NCI-H2196 treated with DMSO at 0.1 percent for 48 hours (cell line): Measurements from ENCODE around the gene DDX49.
A peak's percentile ranks its signal among the peaks of the same experiment; 100 is the strongest.
"Not testable (repeated sequence)": the region's sequence is repeated elsewhere in the genome, so short reads cannot be mapped to it uniquely, and the experiment has no call there.

ENCODE experiments used
- DNase-seq: peaks from one replicate; lab custom pipeline; 2025; ENCODE audit not compliant: unreplicated experiment; lab: John Stamatoyannopoulos, UW

The DDX49 gene

DNA sequence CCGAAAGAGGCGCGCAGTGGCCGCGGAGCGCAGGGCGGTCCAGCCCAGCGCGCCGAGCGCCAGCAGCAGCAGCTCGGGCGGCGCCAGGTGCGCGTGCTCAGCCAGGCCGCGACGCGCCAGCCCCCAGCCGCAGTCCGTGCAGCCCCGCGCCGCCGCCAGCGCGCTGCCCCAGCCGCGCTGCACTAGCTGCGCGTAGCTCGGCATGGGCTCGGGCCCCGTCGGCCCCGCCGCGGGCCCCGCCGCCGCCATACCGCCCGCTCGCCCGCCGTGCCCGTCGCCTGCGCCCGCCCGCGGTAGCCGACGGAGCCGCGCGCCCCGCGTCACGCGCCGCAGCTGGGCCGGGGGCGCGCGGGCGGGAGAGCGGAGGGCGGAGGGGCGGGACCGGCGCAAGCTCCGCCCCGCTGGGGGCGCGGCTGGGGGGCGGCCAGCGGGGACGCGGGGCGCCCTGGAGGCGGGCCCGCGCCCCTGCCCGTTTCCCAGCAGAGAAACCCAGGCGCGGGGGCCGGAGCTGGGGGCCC is 23.6 kb upstream of the DDX49 start, which contains the start of gene CERS1:
Gene CERS1, minus strand, starts transcription at position 335 of the 518 bp plus-strand sequence. Its CDS starts 86 bp downstream, at position 249.
- peak; percentile 21 for DNase-seq

DNA sequence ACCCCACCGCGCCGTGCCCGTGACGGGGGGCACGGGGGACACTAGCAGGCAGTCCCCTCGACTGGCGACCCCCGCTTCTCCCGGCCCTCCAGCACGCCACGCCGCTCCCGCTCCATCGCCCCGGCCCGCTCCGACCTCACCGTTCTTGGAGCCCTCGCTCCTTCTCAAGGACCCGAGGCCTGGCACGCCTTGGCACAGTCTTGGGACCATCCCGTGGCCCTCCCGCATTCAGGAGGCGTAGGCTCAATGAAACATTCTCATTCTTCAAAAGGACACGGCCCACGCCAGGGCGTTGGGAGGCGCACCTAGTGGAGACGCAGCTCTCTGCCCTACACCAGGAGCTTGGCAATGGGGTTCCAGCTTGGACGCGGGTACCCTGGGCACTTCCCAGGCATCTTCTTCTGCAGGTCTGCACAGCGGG is 23.1 kb upstream of the DDX49 start:
- DNase-seq = no peak

DNA sequence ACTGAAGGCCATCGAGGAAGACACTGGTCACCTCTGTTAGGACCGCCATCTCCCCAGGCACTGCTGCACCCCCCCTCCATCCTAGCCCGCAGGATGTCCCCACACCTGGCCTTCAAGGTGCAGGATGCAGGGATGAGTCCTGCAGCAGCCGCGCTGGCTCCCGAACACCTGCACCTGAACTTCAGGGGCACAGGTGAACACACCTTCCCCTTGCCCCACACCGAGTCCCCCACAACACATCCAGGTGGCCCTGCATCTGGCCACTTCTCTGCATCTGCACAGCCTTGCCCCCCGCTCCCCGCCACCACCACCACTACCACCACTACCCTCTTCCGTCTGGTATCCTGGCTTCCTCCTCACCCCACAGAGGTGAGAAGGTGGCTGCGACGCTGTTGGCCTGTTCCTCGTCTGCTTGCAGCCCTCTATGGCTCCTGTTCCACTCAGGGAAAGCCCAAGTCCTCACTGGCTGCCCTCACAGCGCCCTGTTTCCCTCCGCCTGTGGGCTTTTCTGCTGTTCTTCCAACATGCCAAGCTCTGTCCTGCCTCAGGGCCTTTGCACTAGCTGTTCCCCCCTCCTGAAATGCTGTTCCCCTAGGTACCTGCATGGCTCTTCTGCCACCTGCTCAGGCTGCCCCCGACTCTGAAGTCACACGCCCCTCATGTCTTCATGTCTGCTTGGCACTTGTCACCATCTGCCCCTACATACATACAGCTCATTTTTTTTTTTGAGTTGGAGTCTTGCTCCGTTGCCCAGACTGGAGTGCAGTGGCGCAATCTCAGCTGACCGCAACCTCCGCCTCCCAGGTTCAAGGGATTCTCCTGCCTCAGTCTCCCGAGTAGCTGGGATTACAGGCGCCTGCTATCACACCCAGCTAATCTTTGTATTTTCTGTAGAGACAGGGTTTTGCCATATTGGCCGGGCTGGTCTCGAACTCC is 22.2 kb upstream of the DDX49 start:
- no peak for DNase-seq

DNA sequence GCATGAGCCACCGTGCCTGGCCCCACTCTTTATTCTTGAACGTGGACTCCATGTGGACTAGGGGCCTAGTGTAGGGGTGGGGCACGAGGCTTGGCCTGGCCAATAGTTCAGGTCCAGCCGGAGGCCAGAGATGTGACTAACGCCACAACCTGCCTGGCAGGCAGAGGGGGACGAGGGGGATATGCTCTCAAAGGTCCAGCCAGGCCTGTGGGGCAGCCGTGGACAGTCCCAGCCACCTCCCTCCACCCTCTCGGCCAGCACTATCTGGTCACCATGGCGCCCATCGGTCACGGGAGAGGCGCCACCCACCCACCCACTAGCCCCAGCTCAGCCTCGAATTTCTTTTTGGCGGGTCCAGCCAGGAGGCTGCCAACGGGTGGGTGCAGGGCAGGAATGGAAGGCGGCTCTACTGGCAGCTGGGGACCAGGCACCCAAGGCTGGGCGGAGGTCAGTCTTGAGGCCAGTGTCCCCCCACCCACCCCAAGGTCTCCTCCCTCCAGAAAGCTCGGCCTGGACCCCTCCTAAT is 21.4 kb upstream of the DDX49 start:
- peak; percentile 23 for DNase-seq

DNA sequence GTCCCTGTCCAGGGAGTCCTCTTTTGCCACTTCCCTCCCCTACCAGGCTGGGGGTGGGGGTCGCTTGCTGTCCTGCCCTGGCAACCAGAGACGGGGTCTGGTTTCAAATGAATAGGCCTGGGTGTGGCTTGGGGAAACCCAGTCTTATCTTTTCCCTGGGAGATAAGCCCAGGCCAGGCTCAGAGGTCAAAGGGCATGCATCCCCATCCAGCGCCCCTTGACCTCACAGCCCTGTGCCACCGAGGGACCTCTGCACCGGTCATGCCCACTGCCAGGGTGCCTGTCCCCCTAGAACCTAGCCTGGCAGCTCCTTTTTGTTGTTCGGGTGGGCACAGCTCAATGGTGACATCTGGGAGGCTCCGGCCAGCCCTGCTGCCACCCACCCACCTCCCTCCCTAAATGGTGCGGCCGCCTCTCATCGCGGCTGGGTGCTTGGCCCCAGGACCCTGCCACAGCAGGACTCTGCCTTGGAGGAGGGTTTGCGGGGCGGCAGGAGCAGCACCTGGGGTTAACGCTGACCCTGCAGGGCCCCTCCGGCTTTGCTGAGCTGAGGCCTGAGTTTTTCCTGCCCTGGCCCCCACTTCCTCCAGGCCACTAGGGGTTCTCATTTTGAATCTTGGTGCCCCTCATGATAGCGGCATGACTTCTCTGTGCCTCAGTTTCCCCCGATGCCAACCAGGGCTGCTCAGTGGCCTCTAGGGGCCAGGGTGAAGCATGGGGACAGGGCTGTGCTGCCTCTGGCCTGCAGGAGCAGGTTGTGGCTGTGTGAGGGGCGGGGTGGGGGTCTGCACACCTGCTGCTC is 20.7 kb upstream of the DDX49 start:
- no peak for DNase-seq

DNA sequence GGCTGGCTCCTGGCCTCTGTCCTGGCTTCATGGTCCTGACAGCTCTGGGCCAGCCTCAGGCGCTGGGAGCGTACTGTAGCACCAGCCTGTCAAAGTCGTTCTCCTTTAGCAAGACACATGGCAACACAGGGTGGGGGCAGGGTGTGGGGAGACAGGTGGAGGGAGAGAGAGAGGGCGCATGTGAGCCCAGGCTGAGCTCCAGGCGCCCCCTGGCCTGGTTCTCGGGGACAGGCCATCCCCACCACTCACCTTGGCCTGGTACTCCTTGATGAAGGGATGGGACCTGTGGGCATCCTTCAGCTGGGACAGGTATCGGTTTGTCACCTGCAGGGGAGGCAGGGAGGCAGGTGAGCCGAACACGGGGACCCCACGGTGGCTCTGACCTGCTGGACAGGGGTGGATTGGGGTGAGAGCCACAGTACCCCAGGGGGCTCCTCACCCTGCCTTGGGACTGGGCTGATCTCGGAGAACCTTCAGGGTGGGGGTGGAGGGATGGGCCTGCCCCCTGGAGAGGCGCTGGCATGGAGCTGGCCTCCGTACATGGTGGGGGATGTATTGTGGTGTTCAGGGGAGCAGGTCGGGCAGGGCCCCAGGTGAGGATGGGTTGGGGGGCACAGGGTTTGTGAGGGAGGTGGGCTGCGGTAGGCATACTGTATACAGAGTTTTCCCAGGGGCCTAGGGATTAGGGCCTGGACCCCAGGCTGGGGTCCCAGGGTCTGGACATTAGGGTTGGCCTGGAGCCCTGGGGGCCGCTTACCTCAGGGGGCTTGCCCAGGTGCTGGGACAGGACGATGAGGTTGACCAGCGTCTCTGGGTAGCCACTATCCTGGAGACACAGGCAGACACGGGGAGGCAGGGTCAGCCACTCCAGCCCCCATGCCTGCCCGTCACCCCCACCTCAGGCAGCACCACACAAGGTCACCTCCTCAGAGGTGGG is 19.6 kb upstream of the DDX49 start:
- DNase-seq = no peak

DNA sequence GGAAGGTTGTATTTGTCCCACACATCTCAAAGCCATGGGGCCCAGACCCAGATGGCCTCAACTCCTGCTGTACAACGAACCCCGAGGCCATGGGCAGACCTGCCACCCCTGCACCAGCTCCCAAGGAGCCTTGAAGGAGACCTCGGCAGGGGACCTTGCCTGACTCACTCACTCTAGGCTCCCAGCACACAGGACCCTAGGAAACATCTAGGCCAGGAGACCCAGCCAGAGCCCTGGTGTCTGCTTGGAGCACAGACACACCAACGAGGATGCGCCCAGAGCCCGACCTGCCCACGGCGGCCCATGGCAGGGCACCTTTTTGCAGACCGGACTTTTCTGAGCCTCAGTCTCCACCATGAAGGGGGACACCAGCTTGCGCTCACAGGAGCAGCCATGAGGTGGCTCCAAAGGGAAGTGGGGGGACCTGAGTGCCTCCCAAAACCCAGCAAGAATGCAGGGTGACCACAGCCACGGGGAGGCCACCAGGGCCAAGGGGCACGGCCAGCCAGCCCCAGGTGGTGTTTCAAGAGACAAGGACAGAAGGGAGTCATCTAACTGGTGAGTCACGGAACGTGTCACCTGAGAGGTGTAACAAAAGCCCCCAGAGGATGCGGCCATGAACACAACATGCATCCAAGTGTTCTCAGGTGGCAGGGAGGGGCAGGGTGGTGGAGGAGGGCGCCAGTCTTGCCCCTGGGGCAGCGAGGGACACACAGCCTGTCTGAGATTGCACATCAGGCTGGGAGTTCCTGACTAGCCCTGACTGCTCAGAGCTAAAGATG is 18.6 kb upstream of the DDX49 start:
- DNase-seq = no peak

GRCh38 chr19:18901491-18901890 is 18.0 kb upstream of the DDX49 start:
- no peak for DNase-seq

DNA sequence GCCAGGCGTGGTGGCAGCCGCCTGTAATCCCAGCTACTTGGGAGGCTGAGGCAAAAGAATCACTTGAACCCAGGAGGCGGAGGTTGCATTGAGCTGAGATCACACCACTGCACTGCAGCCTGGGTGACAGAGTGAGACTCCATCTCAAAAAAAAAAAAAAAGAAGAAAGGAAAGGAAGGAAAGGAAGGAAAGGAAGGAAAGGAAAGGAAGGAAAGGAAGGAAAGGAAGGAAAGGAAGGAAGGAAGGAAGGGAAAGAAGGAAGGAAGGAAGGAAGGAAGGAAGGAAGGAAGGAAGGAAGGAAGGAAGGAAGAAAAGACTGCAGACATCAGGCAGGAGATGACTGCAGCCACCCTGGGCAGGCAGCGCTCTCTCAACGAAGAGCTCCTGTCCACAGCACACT is 17.0 kb upstream of the DDX49 start:
- DNase-seq = not testable (repeated sequence)

DNA sequence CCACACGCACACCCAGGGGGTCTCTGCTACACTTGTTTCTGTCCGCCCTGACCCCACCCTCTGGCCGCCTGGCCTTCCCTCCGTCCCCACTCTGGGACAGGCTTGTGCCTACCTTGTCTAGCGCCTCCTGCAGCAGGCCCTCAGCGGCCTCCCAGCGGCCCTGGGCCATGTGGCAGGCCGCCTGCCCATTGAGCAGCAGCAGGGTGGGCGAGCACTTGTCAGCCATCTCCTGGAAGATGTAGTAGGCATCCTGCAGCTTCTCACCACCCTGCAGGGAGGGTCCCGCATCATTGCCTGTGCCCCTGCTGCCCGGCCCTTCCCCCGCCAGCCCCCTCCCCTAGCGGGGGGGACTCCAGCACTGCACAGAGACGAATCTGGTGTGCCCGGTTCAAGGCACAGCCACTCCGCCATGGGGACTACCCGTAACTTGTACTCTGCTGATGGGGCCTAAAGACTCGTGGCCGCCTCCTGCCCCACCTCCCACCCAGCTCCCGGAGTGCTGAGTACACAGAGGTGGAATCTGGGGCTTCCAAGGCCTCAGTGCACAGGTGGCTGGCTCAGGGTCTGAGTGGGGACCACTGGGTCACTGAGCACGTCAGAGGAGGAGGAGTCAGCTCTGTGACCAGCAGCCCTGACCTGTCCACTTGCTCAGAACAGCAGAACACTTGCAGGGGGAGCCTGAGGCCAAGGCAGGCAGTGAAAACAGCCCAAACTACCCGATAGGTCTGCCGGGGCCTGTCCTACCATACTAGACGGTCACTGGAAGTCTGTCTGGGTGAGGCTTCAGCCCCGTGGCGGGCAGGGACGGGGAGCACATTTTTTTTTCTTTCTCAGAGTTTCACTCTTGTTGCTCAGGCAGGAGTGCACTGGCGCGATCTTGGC is 16.1 kb upstream of the DDX49 start:
- DNase-seq = no peak

GRCh38 chr19:18904334-18905057 is 15.0 kb upstream of the DDX49 start:
- DNase-seq = no peak

GRCh38 chr19:18905058-18905456 is 14.5 kb upstream of the DDX49 start:
- DNase-seq = no peak

DNA sequence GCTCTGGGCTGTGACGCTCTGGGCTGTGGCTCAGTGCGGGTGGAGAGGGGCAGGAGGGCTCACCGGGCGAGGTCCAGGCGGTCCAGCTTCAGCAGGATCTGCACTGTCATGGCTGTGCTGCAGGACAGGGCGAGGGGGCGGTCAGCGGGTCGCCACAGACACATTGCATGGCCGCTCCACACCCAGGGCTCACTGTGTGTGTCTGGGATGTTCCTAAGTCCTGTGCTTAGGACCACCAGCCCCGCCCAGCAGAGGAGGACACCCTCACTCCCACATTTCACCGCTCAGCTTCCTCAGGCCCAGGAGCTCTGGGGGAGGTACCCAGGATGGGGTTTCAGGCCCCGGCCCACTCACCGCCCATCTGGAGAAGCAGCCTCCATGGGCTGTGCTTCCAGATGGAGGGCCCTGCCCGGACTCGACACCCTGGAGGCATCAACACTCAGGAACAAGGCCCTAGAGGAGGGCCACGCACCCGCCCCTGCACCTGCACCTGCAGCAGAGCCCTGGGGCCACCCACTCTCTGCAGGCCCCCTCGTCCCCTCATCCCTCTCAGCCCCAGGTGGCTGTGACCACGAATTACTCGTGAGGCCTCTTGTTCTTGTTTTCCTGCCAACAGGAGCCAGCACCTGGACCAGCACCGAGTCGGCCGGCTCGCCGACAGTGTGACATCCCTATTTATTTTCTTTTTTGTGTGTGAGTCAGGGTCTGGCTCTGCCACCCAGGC is 13.8 kb upstream of the DDX49 start:
- DNase-seq = no peak

DNA sequence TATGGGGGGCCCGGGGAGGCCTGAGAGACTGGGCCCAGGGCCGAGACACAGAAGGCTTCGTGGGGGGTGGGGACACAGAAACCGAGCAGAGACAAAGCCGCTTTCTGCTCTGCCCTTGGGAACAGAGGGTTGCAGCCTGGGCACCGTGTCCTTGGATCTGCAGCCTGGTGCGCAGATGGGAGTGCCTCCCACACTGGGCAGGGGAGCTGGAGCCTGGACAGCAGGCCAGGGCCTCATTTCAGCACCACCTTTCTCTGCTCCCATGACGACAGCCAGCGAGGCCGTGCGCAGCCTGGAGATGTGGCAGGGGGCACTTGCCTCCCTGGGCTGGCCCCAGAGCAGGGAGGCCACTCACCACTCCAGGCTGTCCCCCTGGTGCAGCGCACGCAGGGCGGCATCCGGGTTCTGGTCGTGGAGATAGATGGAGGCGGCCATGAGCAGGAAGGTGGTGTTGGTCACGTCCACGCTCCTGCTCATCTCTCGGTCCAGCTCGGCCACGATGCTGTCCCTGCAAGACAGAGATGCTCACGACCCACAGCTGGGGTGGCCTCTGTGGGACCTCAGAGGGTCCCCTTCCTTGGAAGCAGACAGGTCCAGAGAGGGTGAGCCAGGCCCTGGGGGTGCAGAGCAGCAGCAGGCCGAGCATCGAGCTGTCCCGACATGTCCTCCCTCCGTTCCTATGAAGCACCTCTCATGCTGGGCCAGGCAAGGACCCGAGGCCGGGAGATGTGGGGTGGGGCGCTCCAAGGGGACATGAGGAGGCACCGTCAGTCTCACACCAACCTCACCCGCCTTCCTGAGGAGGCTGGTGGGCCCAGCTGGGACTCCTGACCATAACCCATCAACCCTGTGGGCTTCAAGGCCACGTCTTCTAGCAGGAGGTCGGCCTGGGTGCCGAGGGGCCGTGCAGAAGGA is 12.7 kb upstream of the DDX49 start:
- DNase-seq = no peak

DNA sequence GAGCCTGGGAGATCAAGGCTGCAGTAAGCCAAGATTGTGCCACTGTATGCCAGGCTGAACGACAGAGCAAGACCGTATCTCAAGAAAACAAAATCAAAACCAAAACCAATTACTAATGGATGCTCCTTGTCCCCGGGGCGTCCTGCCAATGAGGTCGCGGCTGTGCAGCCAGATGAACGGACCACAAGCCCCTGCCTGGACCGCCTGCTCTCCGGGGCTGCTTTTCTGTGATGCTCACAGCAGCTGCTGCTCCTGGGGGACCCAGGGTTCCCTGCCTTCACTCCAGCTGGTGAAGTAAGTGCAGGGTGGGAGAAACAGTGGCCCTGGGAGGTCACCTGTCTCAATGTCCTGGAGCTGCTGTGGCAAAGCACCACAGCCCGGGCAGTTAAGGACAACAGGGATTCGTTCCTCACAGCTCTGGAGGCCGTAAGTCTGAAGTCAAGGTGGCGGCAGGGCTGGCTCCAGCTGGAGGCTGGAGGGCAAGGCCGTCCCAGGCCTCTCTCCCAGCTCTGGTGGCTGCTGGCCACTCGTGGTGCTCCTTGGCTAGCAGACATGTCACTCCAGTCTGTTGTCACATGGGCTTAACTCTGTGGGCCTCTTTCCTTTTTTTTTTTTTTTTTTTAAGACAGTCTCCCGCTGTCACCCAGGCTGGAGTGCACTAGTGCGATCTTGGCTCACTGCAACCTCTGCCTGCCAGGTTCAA is 10.4 kb upstream of the DDX49 start:
- no peak for DNase-seq

- no peak for DNase-seq
Observed at GRCh38 chr19:18910010-18910409, 9.5 kb upstream of the DDX49 start.
